Activated CD8-positive, alpha-beta memory T cell treated with anti-CD3 and anti-CD28 coated beads for 1 hour (primary cell): Measurements from ENCODE around the gene PBRM1.

Experiments
- DNase-seq, 2 donors: peaks; one replicate each; pipeline ENCODE4 v3.0.0-alpha.2; 2020; ENCODE audit warnings: low read depth in 1 of 2; ENCODE audit errors: extremely low read depth in 1 of 2

Gene PBRM1

DNA sequence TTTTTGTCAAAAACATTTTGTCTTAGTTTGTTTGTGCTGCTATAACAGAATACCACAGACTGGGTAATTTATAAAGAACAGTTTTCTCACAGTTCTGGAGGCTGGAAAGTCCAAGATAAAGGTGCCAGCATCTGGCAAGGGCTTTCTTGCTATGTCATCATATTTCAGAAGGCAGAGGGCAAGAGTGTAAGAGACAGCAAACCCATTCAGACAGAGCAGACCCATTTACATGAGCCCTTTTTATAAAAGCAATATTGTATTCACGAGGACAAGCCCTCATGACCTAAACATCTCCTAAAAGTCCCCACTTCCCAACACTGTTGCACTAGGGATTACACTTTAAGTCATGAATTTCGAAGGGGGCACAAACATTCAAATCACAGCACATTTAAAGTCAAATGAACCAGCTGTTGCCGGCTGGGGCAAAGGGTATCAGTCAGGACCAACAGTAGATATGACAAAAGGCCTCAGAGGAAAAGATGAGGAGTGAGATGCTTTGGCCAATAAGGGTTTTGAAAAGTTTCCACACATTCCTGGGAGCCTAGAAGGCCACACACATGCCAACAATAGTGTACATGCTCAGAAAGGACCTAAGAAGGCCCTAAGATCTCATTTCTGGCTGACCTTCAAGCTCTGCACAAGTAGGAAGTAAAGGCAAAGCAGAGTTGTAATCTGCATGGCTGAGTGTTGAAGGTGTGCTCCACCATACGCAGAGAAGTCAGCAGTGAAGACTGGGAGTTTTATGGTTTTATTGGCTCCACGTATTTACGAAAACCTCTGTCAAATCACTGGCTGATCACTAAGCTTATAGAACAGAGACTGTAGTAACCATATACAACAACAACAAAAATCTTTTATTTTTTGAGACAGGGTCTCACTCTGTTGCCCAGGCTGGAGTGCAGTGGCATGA is 111.4 kb downstream of the PBRM1 start:
- DNase-seq: no peak

DNA sequence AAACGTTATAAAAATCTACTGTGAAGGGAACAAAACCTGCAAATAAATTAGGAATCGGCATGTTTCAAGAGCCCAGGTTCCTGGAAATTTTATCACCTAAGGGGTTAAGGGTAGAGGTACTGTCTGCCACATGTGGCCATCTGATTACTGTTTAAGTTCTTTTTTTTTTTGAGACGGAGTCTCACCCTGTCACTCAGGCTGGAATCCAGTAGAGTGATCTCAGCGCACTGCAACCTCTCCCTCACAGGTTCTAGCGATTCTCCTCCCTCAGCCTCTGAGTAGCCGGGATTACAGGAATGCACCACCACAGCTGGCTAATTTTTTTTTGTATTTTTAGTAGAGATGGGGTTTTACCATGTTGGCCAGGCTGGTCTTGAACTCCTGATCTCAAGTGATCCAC is 113.5 kb downstream of the PBRM1 start:
- no peak for DNase-seq

DNA sequence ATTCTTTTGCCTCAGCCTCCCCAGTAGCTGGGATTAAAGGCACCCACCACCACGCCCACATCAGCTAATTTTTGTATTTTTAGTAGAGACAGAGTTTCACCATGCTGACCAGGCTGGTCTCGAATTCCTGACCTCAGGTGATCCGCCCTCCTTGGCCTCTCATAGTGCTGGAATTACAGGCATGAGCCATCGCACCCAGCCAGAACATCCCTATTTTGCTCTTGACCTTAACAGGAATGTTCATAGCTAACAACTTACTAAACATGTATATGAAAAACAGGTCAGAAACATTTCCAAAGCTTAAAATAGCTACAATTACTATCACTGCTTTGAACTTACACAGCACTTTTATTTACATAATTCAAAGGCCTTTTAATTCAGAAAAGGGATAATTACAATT is 115.6 kb downstream of the PBRM1 start:
- DNase-seq: no peak

DNA sequence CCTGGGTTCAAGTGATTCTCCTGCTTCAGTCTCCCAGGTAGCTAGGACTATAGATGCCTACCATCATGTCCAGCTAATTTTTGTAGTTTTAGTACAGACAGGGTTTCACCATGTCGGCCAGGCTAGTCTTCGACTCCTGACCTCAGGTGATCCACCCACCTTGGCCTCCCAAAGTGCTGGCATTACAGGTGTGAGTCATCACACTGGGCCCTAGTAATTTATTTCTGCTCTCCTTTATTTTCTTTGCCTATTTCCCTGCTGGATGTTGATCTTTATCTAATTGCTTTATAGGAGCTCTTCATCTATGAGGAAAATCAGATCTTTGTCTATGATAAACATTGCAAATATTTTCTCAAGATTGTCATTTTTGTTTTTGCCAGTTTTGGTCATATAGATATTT is 117.6 kb downstream of the PBRM1 start:
- no peak for DNase-seq

DNA sequence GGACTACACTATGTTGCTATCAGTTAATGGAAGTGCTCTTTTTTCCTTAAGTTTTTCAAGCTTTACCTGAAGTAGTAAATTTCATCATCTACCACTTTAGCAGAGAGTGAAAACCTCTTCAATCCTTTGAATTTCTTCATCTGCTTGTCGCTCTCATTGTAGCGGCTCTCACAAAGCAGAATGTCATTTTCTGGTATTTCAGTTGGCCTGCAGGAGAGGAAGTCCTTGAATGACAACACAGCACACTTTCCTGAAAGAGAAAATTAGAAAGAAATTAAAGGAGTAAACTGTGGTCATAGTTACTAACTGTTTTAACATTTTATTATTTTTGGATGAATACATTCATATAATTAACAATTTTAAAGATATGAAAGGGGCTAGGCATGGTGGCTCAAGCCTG is 121.7 kb downstream of the PBRM1 start:
- DNase-seq: no peak

DNA sequence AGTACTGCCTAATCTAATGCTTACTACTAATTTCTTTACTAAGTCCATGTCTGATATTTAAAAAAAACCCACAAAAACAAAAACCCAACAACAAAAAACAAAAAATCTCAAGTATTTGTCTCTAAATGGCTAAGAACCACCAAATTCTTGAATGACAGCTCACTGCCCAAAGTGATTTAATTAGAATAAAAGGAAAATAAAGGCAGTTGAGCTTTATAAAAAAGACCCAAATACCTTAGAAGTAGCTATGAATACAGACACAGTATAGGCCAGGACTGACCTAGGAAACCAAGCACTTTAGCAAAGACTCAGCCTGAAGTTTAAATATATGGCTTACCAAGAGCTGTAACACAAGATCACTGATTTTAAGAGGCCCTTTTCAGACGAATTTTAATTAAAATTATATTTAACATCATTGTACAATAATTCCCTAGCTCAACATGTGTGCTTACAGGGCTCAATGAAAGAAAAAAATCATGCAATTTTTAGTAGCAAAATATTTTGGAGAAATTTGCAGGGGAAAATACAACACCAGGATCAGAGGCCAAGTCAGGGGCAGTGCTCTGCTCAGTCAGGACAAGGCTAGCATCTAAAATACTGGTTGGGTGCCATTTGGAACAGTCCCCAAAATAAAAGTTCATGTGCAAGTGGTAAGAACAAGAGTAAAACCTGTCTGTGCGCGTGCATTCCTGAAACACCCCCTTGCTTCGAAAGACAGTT is 124.5 kb downstream of the PBRM1 start:
- no peak for DNase-seq

DNA sequence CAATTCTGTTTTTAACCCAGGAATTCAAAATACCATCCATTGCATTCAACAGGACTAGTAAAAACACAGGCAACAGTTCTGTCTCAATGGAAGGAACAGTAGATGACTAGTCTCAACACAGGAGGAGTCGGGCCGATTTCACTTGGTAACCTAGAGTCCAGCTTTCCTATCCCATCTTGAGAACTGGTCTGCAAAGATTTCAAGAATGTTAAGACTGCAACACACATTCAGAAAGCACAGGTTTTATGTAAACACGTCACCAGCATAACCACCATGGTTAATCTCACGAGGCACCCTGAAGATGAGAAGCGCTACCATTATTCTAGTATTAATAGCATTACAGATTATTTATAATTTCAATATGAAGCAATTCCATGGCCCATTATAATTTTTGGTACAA is 127.3 kb downstream of the PBRM1 start:
- DNase-seq: no peak

DNA sequence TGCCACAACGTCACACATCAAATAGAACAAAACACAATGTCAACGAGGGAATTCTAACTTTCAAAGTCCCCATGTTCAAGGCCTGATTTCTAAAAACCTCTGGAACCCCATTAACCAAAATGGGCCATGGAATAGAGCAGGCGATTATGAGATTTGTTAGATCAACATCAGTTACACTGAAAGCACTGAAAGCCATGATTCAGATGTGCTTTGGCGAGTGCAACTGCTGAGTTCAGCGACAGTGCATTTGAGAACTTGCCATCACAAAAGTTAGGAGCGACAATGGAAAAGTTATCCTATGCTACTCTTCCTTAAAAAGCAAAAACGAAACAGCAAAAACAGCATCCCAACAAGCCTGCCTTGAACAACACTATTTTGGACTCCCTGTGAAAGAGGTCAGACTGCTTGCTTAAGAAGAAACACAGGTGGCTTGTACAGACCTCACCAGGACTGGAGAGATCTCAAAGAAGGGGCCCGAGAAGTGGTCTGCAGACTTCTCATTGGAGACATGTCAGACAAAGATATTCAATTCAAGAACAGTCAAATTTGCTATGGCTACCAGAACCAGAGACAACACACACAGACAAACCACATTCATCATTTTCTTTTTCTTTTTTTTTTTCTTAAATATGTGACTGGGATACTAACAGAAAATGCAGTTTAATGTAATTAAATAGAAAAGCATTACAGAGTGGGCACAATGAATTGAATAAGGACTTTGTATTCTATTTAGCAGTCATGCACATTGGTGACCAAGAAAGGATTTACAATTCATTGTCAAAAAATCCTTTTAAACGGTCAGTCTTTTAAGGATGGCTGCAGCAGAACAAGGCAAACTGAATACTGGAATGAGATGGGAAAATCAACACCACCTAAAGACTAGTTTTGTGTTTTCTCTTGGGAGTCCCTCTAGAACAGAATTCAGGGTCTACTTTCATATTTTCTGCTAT is 128.4 kb downstream of the PBRM1 start:
- no peak for DNase-seq

DNA sequence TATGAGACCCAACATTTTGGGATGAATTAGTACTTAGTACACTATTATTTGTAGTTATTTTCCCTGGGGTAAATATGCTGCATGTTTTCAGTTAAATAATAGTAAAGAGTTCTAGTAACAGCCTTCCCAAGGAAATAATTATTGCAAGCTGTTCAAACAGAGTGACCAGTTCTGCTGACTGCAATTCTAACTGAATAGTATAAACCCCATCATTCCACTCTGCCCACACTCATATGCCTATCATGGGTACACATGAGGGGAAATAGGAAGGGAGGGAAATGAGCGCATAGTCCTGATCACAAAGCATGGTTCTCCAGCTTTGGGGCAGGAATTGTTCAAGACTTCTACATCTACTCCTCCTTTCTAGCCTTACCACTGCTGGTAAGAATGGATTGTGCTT is 130.7 kb downstream of the PBRM1 start:
- no peak for DNase-seq

DNA sequence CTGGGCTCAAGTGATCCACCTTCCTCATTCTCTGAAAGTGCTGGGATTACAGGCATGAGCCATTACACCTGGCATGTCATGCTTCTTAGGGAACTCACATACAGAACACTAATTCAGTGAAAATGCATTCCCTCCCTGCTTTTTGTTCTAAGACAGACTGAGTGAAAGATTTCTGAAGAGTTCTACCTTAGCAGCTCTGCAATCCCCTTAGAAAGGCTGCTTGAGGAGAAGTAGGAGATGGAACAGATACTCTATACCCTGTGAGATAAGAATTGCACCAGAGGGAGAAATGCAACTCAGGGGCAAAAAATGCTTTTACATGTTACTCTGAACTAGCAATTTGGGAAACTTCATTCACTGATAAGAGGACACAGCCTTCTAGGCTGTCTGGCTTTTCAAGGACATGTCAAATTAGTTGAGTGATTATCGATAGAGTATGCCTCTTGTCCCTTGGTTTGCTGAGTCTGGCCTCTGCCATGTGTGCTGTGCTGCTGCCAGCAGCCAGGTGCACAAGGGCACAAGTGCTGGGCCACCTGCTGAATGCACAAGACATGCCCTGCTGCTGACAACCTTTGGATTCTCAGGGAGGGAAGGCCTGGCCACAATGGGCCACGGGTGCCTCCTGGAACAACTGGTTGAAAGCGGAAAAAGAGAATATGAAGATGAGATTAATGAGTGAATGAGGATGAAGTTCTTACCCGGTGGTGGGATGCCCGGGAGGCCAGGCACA is 131.5 kb downstream of the PBRM1 start:
- DNase-seq: no peak

DNA sequence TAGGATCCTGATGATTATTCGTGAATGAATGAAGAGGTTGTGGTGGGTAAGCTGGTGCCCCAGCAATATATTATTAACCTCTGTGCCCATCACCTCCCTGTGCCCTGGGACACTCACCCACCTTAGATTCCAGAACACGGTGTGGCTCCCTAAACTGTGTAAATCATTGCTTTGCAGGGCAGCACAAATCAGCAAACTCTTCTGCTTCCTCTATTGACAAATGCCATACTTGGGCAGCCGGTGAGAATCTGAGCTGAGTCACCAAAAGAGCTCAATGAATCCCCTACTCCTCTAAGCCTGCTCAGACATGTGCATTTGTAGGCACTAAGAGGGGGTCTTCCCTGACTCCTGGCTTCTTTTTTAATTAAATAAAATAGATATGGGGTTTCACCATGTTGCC is 133.6 kb downstream of the PBRM1 start:
- DNase-seq: no peak

DNA sequence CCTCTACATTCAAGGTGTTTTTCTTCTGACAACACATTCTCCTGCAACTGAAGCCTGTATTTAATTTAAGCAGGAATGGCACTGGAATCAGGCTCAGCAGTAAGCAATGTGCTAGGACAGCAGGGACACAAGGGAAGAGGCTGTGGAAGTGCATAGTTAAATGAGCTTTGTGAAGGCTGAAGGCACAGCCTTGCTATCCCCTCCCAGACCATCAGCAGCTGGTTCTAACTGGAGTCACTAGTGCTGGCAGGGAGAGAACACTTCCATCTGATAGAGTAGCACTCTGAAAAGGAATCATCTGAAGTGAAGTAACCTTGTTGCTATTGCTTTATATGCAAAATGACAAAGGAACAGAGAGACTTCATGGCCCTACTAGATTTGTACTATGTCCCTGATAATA is 134.6 kb downstream of the PBRM1 start:
- DNase-seq: no peak

DNA sequence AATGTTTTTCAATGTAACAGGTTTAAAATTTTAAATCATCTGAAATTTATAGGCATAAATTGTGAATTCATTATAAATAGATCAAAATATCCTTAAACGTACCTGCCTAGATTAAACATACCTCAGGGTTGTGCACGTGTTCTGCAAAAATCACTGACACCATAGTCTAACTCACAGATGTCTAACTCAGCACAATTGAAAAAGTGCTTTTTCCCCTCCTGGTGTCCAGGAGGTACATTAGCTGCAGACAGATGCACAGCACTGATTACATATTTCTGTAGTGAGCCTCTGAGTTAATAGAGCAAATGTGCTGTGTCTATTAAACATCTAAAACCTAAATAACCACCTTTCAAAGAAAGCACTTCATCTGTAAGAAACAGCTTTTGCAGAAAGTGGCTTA is 138.6 kb downstream of the PBRM1 start:
- no peak for DNase-seq

DNA sequence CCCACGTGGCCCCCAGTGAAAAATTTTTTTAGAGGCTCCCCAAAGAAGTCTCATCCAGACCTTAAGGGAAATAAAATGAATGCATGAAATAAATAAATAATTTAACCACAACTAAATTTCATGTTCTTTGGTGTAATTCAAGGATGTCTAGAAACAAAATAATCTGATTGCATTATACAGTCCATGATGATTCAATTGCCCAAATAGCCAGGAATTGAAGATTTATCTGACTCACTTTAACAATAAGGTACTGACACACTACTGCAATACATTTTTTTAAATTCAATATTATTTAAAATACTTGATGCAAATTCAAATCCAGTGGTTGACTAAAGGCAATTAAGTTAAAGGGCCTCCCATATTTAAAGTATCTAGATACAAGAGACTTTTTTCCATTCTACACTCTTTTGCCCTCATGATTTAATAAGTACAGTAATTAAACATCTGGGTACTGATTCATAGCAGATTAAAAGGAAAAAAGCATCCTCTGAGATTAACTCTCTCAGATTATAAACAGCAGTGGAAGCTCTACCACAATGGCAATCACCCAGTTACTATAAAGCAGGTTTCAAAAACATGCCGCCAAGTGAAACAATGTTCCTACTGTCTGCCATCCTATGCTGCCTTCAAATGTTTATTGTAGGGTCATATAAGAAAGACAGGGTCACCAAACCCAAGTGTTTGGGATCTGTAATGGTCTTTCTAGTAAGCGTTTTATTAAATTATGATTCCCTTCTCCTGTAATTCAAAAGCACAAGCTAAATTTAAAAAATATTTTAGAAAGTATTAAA is 139.4 kb downstream of the PBRM1 start:
- DNase-seq: no peak

DNA sequence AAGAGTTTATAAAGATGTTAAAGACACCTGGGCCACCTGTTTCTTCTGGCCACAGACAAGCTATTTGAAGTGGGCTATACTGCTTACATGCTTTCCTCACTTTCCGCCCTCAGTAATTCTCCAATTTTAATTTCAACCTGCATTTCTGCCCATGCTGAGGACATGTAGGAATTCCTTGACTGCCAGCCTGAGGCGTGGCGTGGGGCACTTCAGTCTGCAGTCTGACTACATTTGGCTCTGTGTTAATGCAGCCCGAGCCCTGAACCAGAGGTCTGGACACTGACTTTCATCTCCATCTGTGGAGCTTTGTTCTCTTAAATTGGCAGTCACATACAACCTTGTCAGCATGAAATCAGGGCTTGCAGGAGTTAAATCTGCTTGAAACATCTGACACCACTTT is 140.8 kb downstream of the PBRM1 start:
- DNase-seq: no peak

DNA sequence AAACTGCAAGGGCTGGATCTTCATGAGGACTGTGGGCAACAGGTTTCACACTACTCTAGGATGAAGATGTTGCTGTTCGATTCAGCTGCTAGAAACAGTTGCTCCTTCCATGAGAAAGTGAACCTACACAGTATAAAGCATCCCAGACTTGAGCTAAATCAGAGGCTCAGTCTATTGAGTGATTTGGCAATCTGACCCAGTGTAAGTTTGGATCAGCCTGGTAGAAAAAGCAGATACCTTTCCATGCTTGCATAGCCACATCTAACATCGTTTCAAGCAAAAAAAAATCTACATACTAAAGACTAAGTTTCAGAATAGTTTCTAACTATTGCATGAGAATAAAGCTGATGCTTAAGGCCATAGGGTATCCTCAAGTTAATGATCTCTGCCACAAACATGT is 144.7 kb downstream of the PBRM1 start:
- no peak for DNase-seq

DNA sequence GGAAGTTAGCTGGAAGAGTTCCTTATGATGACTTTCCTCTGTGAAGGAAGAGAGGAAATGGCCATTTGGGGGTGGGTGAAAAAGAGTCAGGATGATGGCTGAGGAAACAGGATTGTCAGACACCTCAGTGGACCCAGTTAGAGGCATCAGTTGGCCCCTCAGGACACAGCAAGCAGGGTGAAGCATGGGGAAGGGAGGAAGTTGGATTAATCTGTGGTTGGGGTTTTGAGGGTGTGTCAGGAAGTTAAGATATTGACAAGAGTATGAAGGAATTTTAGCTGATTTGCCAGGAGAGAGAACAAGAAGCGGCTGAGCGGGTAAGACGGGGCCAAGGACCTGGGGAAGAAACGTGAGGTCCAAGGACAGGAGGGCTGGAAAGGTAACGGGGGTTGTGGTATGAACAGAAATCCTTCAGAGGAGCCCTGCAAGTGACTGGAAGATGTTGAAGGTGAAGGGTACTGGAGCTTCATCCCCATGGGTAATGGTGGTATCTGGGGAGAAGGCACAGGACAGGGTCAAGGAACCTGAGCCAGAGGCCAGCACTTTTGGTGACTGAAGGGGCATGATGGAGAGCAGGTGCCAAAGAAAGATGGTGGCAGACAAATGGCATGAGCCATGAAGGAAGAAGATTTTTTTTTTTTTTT is 146.6 kb downstream of the PBRM1 start:
- no peak for DNase-seq

DNA sequence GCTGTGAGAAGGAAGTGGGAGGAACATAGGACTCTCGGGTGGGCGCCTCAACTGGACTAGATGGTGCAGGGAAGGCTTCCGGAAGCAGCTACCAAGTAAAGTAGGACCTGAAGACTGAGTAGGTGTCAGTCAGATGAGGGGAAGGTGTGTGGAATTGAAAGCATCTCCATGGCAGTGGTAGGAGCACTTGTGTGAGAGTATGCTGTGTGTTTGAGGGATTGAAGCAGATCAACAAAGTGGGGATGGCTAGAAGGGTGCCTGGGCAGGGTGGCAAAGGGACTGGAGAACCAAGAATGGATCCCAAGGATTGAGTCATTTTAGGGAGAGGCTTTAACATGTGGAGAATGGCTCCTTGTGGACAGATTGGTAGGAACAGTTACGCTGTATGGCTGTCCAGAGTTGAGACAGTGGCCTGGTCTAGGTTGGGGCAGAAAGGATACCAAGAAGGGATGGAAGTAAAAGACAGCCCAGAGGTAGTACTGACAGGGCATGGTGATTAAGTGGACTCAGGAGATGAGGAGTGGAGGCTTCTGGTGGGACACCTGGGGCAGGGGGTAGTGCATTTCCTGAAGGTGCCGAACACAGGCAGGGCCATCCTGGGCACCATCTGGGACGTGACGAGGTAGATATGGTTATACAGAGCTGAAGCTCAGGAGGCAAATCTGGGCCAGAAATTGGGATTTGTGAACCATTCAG is 147.8 kb downstream of the PBRM1 start:
- no peak for DNase-seq

DNA sequence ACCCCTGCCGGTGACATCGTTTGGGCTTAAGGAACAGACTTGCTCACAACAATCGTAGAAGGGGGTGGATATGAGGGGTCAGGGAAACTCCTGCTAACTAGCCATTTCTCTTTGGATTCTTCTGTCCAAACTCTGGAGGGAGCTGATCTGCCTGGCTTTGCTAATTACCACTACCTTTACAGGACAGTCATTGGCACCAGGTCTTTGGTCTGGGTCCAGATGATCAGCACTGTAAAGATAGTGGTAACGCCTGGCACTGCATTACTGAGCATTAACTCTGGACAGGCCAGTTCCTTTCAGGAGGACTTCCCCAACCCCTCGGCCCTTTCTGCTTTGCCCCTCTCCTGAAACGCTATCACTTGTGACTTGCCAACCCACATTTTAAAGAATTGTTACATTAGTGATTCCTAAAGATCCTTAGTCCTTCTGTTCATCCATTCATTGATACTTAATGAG is 148.5 kb downstream of the PBRM1 start:
- no peak for DNase-seq
